Activated B cell treated with CpG ODN at 0.5 μM for 24 hours (primary cell): ENCODE results near the gene C1orf52. TPM values are rescaled to one million over a fixed set of nuclear protein-coding genes. Genes with fewer than 3 reads are reported as not detected.

Experiments
- ATAC-seq: fragments of 200-7000 bp; cut with Tn5 transposase; one replicate; pipeline ENCODE4 v1.10.0; 2021; ENCODE audit warnings: low read depth, mild to moderate bottlenecking, moderate library complexity
- CTCF ChIA-PET: fragments of 350-600 bp; sonication (Branson Sonifier 250); formaldehyde crosslinking; loops from one replicate; lab custom pipeline; 2021; ENCODE audit warnings: antibody characterized with exemption; lab: Charles Lee
- POLR2A ChIA-PET: fragments of 350-600 bp; sonication (Branson Sonifier 250); formaldehyde crosslinking; loops from one replicate; lab custom pipeline; 2021; ENCODE audit warnings: antibody characterized with exemption; lab: Charles Lee
- DNase-seq: peaks from one replicate; pipeline ENCODE4 v3.0.0; 2022
- H3K27ac Mint-ChIP-seq: one replicate; pipeline ENCODE4 v1.8.0; 2020; ENCODE audit warnings: mixed read lengths
- H3K27me3 Mint-ChIP-seq: one replicate; pipeline ENCODE4 v1.8.0; 2021; ENCODE audit warnings: mixed read lengths
- H3K36me3 Mint-ChIP-seq: one replicate; pipeline ENCODE4 v1.8.0; 2021; ENCODE audit warnings: low read depth, mixed read lengths
- H3K4me1 Mint-ChIP-seq: one replicate; pipeline ENCODE4 v1.8.0; 2021; ENCODE audit warnings: mixed read lengths
- H3K4me3 Mint-ChIP-seq: one replicate; pipeline ENCODE4 v1.8.0; 2020; ENCODE audit warnings: mild to moderate bottlenecking, mixed read lengths
- H3K9me3 Mint-ChIP-seq: one replicate; pipeline ENCODE4 v1.8.0; 2020; ENCODE audit warnings: mixed read lengths
- CTCF ChIP-seq: fragments of 200-600 bp; IDR thresholded peaks from one replicate; pipeline ENCODE4 v1.8.0; 2022; ENCODE audit warnings: antibody characterized with exemption, mild to moderate bottlenecking
- intact Hi-C: fragments of 100-400 bp; cut with micrococcal nuclease; formaldehyde crosslinking; loops from one replicate; pipeline ENCODE4 v1.15.1; 2024
- total RNA-seq: library from RNA; stranded (reverse); gene quantifications from 2 replicates; pipeline ENCODE4 v1.2.3, GENCODE V29; 2022

C1orf52 gene
- total RNA-seq, 1 donor from 2014 or later = 31.4 TPM

DNA sequence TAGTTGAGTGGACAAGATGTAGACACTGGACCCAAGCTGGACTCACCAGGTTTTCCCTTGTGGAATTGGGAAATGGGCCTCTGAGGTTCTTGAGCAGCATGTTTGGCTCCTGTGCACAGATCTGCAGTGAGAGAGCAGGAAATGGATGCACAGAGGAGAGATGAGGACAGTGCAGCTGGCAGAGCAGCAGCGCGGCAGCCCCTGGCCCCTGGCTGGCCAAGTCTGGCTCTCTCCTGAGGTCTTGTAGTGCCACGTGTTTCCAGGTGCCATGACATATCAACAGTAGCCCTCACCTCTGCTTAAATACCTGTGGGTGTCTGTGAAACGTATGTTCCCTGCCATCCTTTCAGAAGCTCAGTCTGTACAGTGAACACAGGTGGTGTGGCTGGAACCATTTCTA is 36.2 kb upstream of the C1orf52 start:
- intact Hi-C loops = no loop called here

GRCh38 chr1:85295006-85295431 is 35.6 kb upstream of the C1orf52 start:
- no peak for ATAC-seq
- Mint-ChIP-seq H3K27me3 (no peaks in the 10 kb centered on the region), H3K9me3 (no peaks in the 10 kb centered on the region), H3K4me1 (peaks cover 40% of the 10 kb centered on the region), H3K27ac (no peak overlapping the region), H3K36me3 (peaks cover 1% of the 10 kb centered on the region), H3K4me3 (no peak overlapping the region)
- no peak for TF ChIP-seq CTCF
- intact Hi-C loops = no loop called here
- POLR2A ChIA-PET = no interaction called here
- DNase-seq = no peak
- CTCF ChIA-PET = no interaction called here

More for the DNA sequence above, 36.2 kb upstream of the C1orf52 start:
- H3K36me3 Mint-ChIP-seq = peaks cover 1% of the 10 kb centered on the region
- ATAC-seq = no peak
- H3K4me1 Mint-ChIP-seq = peaks cover 34% of the 10 kb centered on the region
- H3K9me3 Mint-ChIP-seq = no peaks in the 10 kb centered on the region
- H3K27ac Mint-ChIP-seq = no peak overlapping the region
- no peak for TF ChIP-seq CTCF
- H3K27me3 Mint-ChIP-seq = no peaks in the 10 kb centered on the region
- no peak overlapping the region for H3K4me3 Mint-ChIP-seq
- CTCF ChIA-PET = no interaction called here
- no peak for DNase-seq
- POLR2A ChIA-PET = no interaction called here

GRCh38 chr1:85290826-85291225 is 31.4 kb upstream of the C1orf52 start:
- no peak for DNase-seq
- H3K27ac Mint-ChIP-seq = no peak overlapping the region
- H3K9me3 Mint-ChIP-seq = no peaks in the 10 kb centered on the region
- no peak for TF ChIP-seq CTCF
- no peaks in the 10 kb centered on the region for H3K27me3 Mint-ChIP-seq
- H3K4me1 Mint-ChIP-seq = peaks cover 23% of the 10 kb centered on the region
- peaks cover 6% of the 10 kb centered on the region for H3K36me3 Mint-ChIP-seq
- intact Hi-C loops = no loop called here
- ATAC-seq = no peak
- ChIA-PET CTCF (no interaction called here), POLR2A (no interaction called here)
- no peak overlapping the region for H3K4me3 Mint-ChIP-seq

DNA sequence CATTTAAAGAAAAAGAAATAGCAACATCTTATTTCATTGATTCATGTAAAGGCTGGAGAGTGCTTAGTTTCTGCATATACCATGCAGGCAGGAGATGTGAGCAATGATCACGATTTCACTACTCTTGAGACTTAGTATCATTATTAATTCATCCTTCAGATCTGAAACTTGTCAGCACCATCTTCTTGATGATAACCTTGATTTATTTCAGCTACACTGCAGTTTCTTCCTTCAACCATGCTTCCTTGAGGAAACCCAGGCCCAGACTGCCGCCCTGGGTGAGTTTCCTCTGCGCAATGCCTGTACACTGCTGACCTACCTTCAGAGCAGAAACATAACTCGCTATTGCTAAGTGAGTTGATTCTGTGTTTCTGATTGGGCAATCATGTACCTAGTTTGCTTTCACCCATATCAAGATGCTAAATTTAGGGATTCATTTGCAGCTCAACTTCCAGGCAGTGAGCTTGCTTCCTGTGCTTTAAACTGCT is 30.4 kb upstream of the C1orf52 start:
- peak overlapping the region; percentile 54 for H3K27ac Mint-ChIP-seq
- TF ChIP-seq CTCF = no peak
- peaks cover 8% of the 10 kb centered on the region for H3K36me3 Mint-ChIP-seq
- ATAC-seq (peak; percentile 25), DNase-seq (no peak)
- ChIA-PET CTCF (no interaction called here), POLR2A (no interaction called here)
- no peaks in the 10 kb centered on the region for H3K27me3 Mint-ChIP-seq
- H3K4me1 Mint-ChIP-seq = peaks cover 22% of the 10 kb centered on the region
- H3K9me3 Mint-ChIP-seq = no peaks in the 10 kb centered on the region
- intact Hi-C loops = no loop called here
- H3K4me3 Mint-ChIP-seq = no peak overlapping the region

DNA sequence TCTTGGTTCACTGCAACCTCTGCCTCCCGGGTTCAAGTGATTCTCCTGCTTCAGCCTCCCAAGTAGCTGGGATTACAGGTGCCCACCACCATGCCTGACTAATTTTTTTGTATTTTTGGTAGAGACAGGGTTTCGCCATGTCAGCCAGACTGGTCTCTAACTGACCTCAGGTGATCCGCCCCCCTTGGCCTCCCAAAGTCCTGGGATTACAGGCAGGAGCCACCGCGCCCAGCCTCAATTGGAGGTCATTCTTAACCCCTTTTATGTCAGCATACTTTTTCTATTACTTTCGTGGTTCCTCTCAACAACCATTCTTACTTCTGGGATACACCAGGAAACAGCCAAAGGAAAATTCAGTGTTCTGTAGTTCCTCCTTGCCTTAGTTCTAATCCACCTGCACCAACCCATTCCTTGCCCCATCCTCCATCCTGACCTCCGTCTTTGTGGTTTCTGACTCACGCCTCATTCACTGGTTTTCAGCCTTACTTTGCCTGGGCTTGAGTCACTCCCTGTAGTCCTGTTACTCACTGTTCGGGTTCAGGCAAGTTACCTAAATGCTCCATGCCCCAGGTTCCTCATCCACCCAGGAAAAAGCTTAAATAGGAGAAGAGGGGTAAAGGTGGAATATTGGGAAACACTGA is 29.9 kb upstream of the C1orf52 start:
- Mint-ChIP-seq H3K4me1 (peaks cover 20% of the 10 kb centered on the region), H3K36me3 (peaks cover 7% of the 10 kb centered on the region), H3K4me3 (no peak overlapping the region), H3K27ac (peak overlapping the region; percentile 54), H3K27me3 (no peaks in the 10 kb centered on the region), H3K9me3 (no peaks in the 10 kb centered on the region)
- no peak for ATAC-seq
- DNase-seq = no peak
- POLR2A ChIA-PET = no interaction called here
- TF ChIP-seq CTCF = no peak
- CTCF ChIA-PET = no interaction called here
- intact Hi-C loops = no loop called here
